Fibroblast of skin of abdomen (primary cell): ENCODE measurements around the gene TRHDE.
"Not testable (repeated sequence)": the region's sequence is repeated elsewhere in the genome, so short reads cannot be mapped to it uniquely, and the experiment has no call there.

Experiments
- DNase-seq: peaks from one replicate; pipeline ENCODE4 v3.0.0-alpha.2; 2013

TRHDE gene

GRCh38 chr12:72453066-72453465, 180.9 kb downstream of the TRHDE start:
- DNase-seq: no peak

- DNase-seq: no peak
Measured at GRCh38 chr12:72453550-72453949, 181.4 kb downstream of the TRHDE start.

GRCh38 chr12:72464471-72464870, 192.3 kb downstream of the TRHDE start:
- no peak for DNase-seq

GRCh38 chr12:72465155-72465554, 193.0 kb downstream of the TRHDE start:
- no peak for DNase-seq

- DNase-seq: no peak
Measured at GRCh38 chr12:72465940-72466630, 193.9 kb downstream of the TRHDE start.

- no peak for DNase-seq
Measured at GRCh38 chr12:72467985-72468384, 195.8 kb downstream of the TRHDE start.

- DNase-seq: no peak
Measured at GRCh38 chr12:72468505-72468904, 196.3 kb downstream of the TRHDE start.

GRCh38 chr12:72471806-72472205, 199.6 kb downstream of the TRHDE start:
- no peak for DNase-seq

GRCh38 chr12:72472350-72472749, 200.2 kb downstream of the TRHDE start:
- no peak for DNase-seq

GRCh38 chr12:72476301-72476700, 204.1 kb downstream of the TRHDE start:
- no peak for DNase-seq

GRCh38 chr12:72485017-72485701, 213.0 kb downstream of the TRHDE start:
- DNase-seq: no peak

GRCh38 chr12:72491426-72491825, 219.3 kb downstream of the TRHDE start:
- peak; percentile 61 for DNase-seq

- no peak for DNase-seq
Measured at GRCh38 chr12:72493407-72493806, 221.2 kb downstream of the TRHDE start.

- DNase-seq: no peak
Measured at GRCh38 chr12:72498354-72498753, 226.2 kb downstream of the TRHDE start.

GRCh38 chr12:72499244-72499643, 227.1 kb downstream of the TRHDE start:
- DNase-seq: peak; percentile 33

GRCh38 chr12:72502546-72502945, 230.4 kb downstream of the TRHDE start:
- DNase-seq: no peak

- DNase-seq: no peak
Measured at GRCh38 chr12:72505227-72505626, 233.1 kb downstream of the TRHDE start.

- DNase-seq: no peak
Measured at GRCh38 chr12:72509891-72510290, 237.7 kb downstream of the TRHDE start.

GRCh38 chr12:72510772-72511171, 238.6 kb downstream of the TRHDE start:
- DNase-seq: no peak

- no peak for DNase-seq
Measured at GRCh38 chr12:72511498-72511897, 239.3 kb downstream of the TRHDE start.

- peak; percentile 49 for DNase-seq
Measured at GRCh38 chr12:72511906-72512305, 239.7 kb downstream of the TRHDE start.

- DNase-seq: not testable (repeated sequence)
Measured at GRCh38 chr12:72520044-72520678, 248.0 kb downstream of the TRHDE start.

- DNase-seq: no peak
Measured at GRCh38 chr12:72521326-72521725, 249.2 kb downstream of the TRHDE start.

GRCh38 chr12:72522411-72522810, 250.2 kb downstream of the TRHDE start:
- DNase-seq: no peak
